Measurements from ENCODE around the gene MAP2.

DNA sequence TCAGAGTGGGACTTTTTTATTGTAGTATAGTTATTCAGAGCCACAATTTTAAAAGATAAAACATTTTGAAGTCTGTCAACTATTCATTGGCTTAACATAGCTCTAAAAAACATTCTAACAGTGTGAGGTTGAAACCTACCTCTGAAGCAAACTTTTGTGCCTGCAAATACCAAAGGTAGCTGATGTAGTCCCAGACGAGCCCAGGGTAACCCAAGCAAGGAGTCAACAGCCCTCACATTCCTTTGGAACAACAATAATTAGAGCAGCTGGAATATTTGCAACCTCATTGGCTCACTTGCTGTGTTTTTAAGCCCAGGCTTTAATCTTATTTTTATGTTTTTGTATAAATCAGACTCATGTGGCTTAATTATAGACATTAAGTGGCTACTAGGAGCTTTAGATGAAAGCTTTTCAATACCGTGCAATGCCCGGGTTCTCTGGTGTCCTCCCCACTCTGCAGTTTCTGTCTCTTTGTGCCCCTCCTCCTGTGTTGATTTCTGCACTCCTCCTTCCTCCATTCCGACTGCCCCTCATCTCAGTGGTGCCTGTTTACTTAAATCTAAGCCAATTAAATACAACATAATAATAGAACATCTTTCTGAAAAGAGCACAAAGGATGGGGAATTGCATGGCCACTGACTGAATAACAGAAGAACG lies 189.9 kb downstream of the MAP2 start:
- TF ChIP-seq, protein P1, sequence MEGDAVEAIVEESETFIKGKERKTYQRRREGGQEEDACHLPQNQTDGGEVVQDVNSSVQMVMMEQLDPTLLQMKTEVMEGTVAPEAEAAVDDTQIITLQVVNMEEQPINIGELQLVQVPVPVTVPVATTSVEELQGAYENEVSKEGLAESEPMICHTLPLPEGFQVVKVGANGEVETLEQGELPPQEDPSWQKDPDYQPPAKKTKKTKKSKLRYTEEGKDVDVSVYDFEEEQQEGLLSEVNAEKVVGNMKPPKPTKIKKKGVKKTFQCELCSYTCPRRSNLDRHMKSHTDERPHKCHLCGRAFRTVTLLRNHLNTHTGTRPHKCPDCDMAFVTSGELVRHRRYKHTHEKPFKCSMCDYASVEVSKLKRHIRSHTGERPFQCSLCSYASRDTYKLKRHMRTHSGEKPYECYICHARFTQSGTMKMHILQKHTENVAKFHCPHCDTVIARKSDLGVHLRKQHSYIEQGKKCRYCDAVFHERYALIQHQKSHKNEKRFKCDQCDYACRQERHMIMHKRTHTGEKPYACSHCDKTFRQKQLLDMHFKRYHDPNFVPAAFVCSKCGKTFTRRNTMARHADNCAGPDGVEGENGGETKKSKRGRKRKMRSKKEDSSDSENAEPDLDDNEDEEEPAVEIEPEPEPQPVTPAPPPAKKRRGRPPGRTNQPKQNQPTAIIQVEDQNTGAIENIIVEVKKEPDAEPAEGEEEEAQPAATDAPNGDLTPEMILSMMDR (IDR thresholded peaks at IDR 0.05), result no peak
- no peak for TF ChIP-seq POLR2A (IDR thresholded peaks at IDR 0.05)

Data from heart left ventricle (tissue), 13 donors.